ENCODE measurements around the gene PRKCE.

- TF ChIP-seq CTCF (IDR thresholded peaks at IDR 0.05) (no peak), POLR2A (IDR thresholded peaks at IDR 0.05) (no peak)
Observed at GRCh38 chr2:46232860-46233259, 581.4 kb downstream of the PRKCE start.
